GM23338 (cell line): Measurements from ENCODE around the gene GAS2L3.

ENCODE experiments used
- CREB1 ChIP-seq: fragments of 250-450 bp; sonication (Bioruptor Pico); IDR thresholded peaks from 2 replicates; pipeline ENCODE4 v1.5.0; 2020; ENCODE audit warnings: low read depth, mild to moderate bottlenecking, moderate library complexity
- EZH2 ChIP-seq: fragments of 200-600 bp; sonication (generic); IDR thresholded peaks from one replicate; pipeline ENCODE4 v1.8.0; 2017; ENCODE audit warnings: antibody characterized with exemption, mild to moderate bottlenecking, low read depth; ENCODE audit not compliant: unreplicated experiment
- EZH2phosphoT487 ChIP-seq: fragments of 200-600 bp; sonication (generic); IDR thresholded peaks from one replicate; pipeline ENCODE4 v1.8.1; 2018; ENCODE audit warnings: antibody characterized with exemption; ENCODE audit not compliant: unreplicated experiment
- JUNB ChIP-seq: IDR thresholded peaks from one replicate; pipeline ENCODE4 v1.6.1; 2016; ENCODE audit warnings: antibody characterized with exemption; ENCODE audit not compliant: unreplicated experiment
- NANOG ChIP-seq: IDR thresholded peaks from 2 replicates; pipeline ENCODE4 v1.6.1; 2016; ENCODE audit warnings: antibody characterized with exemption, borderline replicate concordance
- POLR2AphosphoS5 ChIP-seq: IDR thresholded peaks from 2 replicates; pipeline ENCODE4 v1.6.1; 2016; ENCODE audit warnings: antibody characterized with exemption, low read depth
- STAT1 ChIP-seq: IDR thresholded peaks from one replicate; pipeline ENCODE4 v1.6.1; 2016; ENCODE audit warnings: antibody characterized with exemption; ENCODE audit not compliant: unreplicated experiment
- ZNF114 ChIP-seq: fragments of 250-450 bp; sonication (Bioruptor Pico); IDR thresholded peaks from 2 replicates; pipeline ENCODE4 v1.5.0; 2020; ENCODE audit warnings: mild to moderate bottlenecking, moderate library complexity
- ZNF331 ChIP-seq: fragments of 250-450 bp; sonication (Bioruptor Pico); IDR thresholded peaks from 2 replicates; pipeline ENCODE4 v1.5.0; 2020; ENCODE audit warnings: low read depth, mild to moderate bottlenecking, moderate library complexity
- TF ChIP-seq, protein P1 (sequence below), 2 experiments: fragments of 200-600 bp in 1 of 2; sonication (generic) in 1 of 2; conservative IDR thresholded peaks; 2 replicates each; pipeline versions ENCODE4 v1.5.1 to v1.6.1; 2016 to 2017; ENCODE audit warnings: antibody characterized with exemption in 2 of 2, low read depth in 2 of 2, mild to moderate bottlenecking in 2 of 2, moderate library complexity in 1 of 2
- TF ChIP-seq, protein P2 (sequence below): IDR thresholded peaks from one replicate; pipeline ENCODE4 v1.6.1; 2018; ENCODE audit warnings: antibody characterized with exemption; ENCODE audit not compliant: unreplicated experiment
- TF ChIP-seq, protein P3 (sequence below): fragments of 250-450 bp; sonication (Bioruptor Pico); IDR thresholded peaks from 2 replicates; pipeline ENCODE4 v1.5.0; 2020; ENCODE audit warnings: mild to moderate bottlenecking, moderate library complexity
- TF ChIP-seq, protein P4 (sequence below): IDR thresholded peaks from 2 replicates; pipeline ENCODE4 v1.6.1; 2016; ENCODE audit warnings: antibody characterized with exemption

DNA sequence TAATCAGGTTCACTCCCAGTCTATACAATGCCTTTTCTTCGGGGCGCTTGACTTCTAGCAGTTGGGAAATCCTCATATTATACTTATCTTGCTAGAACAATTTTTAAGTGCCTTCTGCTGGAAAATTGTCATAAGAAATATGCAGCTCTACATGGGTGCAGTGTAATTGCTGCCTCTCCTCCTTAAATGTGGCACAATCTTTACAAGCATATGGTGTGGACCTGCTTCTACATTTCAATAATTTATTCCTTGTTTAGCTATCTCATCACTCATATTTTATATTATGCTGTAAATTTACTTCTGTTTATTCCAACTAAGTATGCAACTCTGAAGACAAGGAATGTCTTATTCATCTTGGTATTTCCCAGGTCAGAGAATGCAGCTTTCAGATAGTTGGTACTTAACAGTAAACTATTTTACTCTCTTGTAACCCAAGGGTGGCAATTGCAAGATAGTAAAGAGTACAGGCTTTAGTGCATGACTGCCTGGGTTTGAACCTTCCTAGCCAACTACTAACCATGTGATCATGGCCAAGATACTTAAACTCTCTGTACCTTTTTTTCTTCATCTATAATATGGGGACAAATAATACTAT is 43.6 kb upstream of the GAS2L3 start:
- no peak for TF ChIP-seq CREB1 (CRISPR knock-in tag)
- TF ChIP-seq, protein P1, sequence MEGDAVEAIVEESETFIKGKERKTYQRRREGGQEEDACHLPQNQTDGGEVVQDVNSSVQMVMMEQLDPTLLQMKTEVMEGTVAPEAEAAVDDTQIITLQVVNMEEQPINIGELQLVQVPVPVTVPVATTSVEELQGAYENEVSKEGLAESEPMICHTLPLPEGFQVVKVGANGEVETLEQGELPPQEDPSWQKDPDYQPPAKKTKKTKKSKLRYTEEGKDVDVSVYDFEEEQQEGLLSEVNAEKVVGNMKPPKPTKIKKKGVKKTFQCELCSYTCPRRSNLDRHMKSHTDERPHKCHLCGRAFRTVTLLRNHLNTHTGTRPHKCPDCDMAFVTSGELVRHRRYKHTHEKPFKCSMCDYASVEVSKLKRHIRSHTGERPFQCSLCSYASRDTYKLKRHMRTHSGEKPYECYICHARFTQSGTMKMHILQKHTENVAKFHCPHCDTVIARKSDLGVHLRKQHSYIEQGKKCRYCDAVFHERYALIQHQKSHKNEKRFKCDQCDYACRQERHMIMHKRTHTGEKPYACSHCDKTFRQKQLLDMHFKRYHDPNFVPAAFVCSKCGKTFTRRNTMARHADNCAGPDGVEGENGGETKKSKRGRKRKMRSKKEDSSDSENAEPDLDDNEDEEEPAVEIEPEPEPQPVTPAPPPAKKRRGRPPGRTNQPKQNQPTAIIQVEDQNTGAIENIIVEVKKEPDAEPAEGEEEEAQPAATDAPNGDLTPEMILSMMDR (conservative IDR thresholded peaks at IDR 0.05; ENCODE audit: low read depth in 2 of 2), result no peak
- TF ChIP-seq EZH2, result no peak
- TF ChIP-seq POLR2AphosphoS5, result no peak
- no peak for TF ChIP-seq JUNB
- TF ChIP-seq, protein P2, sequence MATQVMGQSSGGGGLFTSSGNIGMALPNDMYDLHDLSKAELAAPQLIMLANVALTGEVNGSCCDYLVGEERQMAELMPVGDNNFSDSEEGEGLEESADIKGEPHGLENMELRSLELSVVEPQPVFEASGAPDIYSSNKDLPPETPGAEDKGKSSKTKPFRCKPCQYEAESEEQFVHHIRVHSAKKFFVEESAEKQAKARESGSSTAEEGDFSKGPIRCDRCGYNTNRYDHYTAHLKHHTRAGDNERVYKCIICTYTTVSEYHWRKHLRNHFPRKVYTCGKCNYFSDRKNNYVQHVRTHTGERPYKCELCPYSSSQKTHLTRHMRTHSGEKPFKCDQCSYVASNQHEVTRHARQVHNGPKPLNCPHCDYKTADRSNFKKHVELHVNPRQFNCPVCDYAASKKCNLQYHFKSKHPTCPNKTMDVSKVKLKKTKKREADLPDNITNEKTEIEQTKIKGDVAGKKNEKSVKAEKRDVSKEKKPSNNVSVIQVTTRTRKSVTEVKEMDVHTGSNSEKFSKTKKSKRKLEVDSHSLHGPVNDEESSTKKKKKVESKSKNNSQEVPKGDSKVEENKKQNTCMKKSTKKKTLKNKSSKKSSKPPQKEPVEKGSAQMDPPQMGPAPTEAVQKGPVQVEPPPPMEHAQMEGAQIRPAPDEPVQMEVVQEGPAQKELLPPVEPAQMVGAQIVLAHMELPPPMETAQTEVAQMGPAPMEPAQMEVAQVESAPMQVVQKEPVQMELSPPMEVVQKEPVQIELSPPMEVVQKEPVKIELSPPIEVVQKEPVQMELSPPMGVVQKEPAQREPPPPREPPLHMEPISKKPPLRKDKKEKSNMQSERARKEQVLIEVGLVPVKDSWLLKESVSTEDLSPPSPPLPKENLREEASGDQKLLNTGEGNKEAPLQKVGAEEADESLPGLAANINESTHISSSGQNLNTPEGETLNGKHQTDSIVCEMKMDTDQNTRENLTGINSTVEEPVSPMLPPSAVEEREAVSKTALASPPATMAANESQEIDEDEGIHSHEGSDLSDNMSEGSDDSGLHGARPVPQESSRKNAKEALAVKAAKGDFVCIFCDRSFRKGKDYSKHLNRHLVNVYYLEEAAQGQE, result no peak
- no peak for TF ChIP-seq STAT1
- TF ChIP-seq EZH2phosphoT487, result no peak
- no peak for TF ChIP-seq ZNF331
- no peak for TF ChIP-seq ZNF114
- no peak for TF ChIP-seq NANOG
- TF ChIP-seq, protein P3, sequence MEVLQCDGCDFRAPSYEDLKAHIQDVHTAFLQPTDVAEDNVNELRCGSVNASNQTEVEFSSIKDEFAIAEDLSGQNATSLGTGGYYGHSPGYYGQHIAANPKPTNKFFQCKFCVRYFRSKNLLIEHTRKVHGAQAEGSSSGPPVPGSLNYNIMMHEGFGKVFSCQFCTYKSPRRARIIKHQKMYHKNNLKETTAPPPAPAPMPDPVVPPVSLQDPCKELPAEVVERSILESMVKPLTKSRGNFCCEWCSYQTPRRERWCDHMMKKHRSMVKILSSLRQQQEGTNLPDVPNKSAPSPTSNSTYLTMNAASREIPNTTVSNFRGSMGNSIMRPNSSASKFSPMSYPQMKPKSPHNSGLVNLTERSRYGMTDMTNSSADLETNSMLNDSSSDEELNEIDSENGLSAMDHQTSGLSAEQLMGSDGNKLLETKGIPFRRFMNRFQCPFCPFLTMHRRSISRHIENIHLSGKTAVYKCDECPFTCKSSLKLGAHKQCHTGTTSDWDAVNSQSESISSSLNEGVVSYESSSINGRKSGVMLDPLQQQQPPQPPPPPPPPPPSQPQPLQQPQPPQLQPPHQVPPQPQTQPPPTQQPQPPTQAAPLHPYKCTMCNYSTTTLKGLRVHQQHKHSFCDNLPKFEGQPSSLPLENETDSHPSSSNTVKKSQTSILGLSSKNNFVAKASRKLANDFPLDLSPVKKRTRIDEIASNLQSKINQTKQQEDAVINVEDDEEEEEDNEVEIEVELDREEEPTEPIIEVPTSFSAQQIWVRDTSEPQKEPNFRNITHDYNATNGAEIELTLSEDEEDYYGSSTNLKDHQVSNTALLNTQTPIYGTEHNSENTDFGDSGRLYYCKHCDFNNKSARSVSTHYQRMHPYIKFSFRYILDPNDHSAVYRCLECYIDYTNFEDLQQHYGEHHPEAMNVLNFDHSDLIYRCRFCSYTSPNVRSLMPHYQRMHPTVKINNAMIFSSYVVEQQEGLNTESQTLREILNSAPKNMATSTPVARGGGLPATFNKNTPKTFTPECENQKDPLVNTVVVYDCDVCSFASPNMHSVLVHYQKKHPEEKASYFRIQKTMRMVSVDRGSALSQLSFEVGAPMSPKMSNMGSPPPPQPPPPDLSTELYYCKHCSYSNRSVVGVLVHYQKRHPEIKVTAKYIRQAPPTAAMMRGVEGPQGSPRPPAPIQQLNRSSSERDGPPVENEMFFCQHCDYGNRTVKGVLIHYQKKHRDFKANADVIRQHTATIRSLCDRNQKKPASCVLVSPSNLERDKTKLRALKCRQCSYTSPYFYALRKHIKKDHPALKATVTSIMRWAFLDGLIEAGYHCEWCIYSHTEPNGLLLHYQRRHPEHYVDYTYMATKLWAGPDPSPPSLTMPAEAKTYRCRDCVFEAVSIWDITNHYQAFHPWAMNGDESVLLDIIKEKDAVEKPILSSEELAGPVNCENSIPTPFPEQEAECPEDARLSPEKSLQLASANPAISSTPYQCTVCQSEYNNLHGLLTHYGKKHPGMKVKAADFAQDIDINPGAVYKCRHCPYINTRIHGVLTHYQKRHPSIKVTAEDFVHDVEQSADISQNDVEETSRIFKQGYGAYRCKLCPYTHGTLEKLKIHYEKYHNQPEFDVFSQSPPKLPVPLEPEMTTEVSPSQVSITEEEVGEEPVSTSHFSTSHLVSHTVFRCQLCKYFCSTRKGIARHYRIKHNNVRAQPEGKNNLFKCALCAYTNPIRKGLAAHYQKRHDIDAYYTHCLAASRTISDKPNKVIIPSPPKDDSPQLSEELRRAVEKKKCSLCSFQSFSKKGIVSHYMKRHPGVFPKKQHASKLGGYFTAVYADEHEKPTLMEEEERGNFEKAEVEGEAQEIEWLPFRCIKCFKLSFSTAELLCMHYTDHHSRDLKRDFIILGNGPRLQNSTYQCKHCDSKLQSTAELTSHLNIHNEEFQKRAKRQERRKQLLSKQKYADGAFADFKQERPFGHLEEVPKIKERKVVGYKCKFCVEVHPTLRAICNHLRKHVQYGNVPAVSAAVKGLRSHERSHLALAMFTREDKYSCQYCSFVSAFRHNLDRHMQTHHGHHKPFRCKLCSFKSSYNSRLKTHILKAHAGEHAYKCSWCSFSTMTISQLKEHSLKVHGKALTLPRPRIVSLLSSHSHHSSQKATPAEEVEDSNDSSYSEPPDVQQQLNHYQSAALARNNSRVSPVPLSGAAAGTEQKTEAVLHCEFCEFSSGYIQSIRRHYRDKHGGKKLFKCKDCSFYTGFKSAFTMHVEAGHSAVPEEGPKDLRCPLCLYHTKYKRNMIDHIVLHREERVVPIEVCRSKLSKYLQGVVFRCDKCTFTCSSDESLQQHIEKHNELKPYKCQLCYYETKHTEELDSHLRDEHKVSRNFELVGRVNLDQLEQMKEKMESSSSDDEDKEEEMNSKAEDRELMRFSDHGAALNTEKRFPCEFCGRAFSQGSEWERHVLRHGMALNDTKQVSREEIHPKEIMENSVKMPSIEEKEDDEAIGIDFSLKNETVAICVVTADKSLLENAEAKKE, result no peak
- TF ChIP-seq, protein P4, sequence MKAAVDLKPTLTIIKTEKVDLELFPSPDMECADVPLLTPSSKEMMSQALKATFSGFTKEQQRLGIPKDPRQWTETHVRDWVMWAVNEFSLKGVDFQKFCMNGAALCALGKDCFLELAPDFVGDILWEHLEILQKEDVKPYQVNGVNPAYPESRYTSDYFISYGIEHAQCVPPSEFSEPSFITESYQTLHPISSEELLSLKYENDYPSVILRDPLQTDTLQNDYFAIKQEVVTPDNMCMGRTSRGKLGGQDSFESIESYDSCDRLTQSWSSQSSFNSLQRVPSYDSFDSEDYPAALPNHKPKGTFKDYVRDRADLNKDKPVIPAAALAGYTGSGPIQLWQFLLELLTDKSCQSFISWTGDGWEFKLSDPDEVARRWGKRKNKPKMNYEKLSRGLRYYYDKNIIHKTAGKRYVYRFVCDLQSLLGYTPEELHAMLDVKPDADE, result no peak
